Hepatocyte (in vitro differentiated cells): Measurements from ENCODE around the gene TXNL4B.

Experiments used
- EZH2 ChIP-seq: fragments of 200-600 bp; sonication (generic); IDR thresholded peaks from 2 replicates; pipeline ENCODE4 v1.6.1; 2016; ENCODE audit warnings: antibody characterized with exemption, mild to moderate bottlenecking, borderline replicate concordance
- EZH2phosphoT487 ChIP-seq: fragments of 200-600 bp; sonication (generic); IDR thresholded peaks from one replicate; pipeline ENCODE4 v1.6.1; 2018; ENCODE audit warnings: antibody characterized with exemption, mild to moderate bottlenecking, low read depth, moderate library complexity; ENCODE audit not compliant: unreplicated experiment, severe bottlenecking
- TF ChIP-seq, protein P1 (sequence below): fragments of 200-600 bp; sonication (generic); IDR thresholded peaks from 2 replicates; pipeline ENCODE4 v1.5.1; 2016; ENCODE audit warnings: antibody characterized with exemption, mild to moderate bottlenecking; ENCODE audit not compliant: poor library complexity

DNA sequence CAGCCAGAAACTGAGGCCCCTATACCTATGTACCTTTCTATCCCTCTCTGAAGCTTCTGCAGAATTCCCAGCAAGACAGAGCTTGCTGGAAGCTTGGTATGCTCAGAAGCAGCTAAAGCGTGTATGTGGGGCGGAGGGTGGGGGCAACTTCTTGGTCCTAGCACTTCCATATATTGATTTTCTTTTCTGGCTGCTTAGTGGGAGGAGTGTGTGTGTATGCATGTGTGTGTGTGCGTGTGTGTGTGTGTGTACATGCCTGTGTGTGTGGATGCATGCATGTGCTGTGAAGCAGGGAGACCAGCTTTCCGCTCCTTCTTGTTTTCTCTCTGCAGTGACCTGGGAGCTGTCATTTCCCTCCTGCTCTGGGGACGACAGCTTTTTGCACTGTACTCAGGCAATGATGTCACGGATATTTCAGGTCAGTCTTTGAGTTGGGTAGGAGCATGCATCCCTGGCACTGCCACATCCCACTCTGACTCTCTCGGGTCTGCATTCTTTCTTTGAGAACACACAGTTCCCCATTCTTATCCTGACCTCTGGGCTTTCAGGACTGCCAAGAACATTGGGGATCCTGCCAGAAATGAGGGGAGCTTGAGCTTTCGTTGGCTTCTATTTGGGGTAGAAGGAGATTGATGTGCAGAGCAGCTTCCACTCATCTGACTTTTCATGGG is 19.7 kb downstream of the TXNL4B start:
- no peak for TF ChIP-seq EZH2
- TF ChIP-seq, protein P1, sequence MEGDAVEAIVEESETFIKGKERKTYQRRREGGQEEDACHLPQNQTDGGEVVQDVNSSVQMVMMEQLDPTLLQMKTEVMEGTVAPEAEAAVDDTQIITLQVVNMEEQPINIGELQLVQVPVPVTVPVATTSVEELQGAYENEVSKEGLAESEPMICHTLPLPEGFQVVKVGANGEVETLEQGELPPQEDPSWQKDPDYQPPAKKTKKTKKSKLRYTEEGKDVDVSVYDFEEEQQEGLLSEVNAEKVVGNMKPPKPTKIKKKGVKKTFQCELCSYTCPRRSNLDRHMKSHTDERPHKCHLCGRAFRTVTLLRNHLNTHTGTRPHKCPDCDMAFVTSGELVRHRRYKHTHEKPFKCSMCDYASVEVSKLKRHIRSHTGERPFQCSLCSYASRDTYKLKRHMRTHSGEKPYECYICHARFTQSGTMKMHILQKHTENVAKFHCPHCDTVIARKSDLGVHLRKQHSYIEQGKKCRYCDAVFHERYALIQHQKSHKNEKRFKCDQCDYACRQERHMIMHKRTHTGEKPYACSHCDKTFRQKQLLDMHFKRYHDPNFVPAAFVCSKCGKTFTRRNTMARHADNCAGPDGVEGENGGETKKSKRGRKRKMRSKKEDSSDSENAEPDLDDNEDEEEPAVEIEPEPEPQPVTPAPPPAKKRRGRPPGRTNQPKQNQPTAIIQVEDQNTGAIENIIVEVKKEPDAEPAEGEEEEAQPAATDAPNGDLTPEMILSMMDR: no peak
- no peak for TF ChIP-seq EZH2phosphoT487
